GM19372 (cell line): ENCODE data around the gene SREK1.

Experiments
- ATAC-seq: cut with Tn5 transposase; IDR thresholded peaks from one replicate; pipeline ENCODE4 v1.9.1; 2021; ENCODE audit warnings: mild to moderate bottlenecking, low read depth, moderate library complexity; ENCODE audit not compliant: unreplicated experiment

The SREK1 gene

GRCh38 chr5:66164044-66164790 is 20.1 kb downstream of the SREK1 start:
- ATAC-seq, result no peak

GRCh38 chr5:66168226-66168625 is 24.1 kb downstream of the SREK1 start:
- no peak for ATAC-seq

- no peak for ATAC-seq
Measured at GRCh38 chr5:66169534-66169933, 25.4 kb downstream of the SREK1 start.

- ATAC-seq, result no peak
Measured at GRCh38 chr5:66170195-66170919, 26.3 kb downstream of the SREK1 start.

- no peak for ATAC-seq
Measured at GRCh38 chr5:66171349-66172344, 27.5 kb downstream of the SREK1 start.

GRCh38 chr5:66174338-66174737 is 30.2 kb downstream of the SREK1 start:
- no peak for ATAC-seq

GRCh38 chr5:66178799-66179198 is 34.7 kb downstream of the SREK1 start:
- no peak for ATAC-seq

GRCh38 chr5:66179297-66180051 is 35.4 kb downstream of the SREK1 start:
- ATAC-seq, result no peak

GRCh38 chr5:66180282-66181155 is 36.4 kb downstream of the SREK1 start:
- ATAC-seq, result no peak

GRCh38 chr5:66186108-66186507 is 42.0 kb downstream of the SREK1 start:
- ATAC-seq, result no peak

GRCh38 chr5:66193419-66193818 is 49.3 kb downstream of the SREK1 start:
- no peak for ATAC-seq

- no peak for ATAC-seq
Measured at GRCh38 chr5:66197764-66198405, 53.8 kb downstream of the SREK1 start.

- no peak for ATAC-seq
Measured at GRCh38 chr5:66198837-66199236, 54.7 kb downstream of the SREK1 start.

GRCh38 chr5:66203531-66203930 is 59.4 kb downstream of the SREK1 start:
- no peak for ATAC-seq

- no peak for ATAC-seq
Measured at GRCh38 chr5:66206465-66206864, 62.4 kb downstream of the SREK1 start.

- no peak for ATAC-seq
Measured at GRCh38 chr5:66207800-66208561, 63.9 kb downstream of the SREK1 start.

GRCh38 chr5:66209350-66209749 is 65.2 kb downstream of the SREK1 start:
- no peak for ATAC-seq

GRCh38 chr5:66209794-66210193 is 65.7 kb downstream of the SREK1 start:
- no peak for ATAC-seq
